Measurements from ENCODE around the gene C21orf91.

C21orf91 gene

DNA sequence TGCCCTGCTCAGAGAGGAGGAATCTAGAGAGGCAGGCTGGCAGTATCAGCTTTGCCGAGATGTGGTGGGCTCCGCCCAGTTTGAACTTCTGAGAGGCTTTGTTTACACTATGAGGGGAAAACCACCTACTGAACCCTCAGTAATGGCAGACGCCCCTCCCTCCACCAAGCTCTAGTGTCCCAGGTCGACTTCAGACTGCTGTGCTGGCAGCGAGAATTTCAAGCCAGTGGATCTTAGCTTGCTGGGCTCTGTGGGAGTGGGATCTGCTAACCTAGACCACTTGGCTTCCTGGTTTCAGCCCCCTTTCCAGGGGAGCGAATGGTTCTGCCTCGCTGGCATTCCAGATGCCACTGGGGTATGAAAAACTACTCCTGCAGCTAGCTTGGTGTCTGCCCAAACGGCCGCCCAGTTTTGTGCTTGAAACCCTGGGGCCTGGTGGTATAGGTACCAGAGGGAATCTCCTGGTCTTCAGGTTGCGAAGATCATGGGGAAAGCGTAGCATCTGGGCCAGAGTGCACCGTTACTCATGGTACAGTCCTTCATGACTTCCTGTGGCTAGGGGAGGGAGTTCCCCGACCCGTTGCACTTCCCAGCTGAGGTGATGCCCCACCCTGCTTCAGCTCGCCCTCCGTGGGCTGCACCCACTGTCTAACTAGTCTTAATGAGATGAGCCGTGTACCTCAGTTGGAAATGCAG is 43.6 kb downstream of the C21orf91 start:
- TF ChIP-seq, protein P1, sequence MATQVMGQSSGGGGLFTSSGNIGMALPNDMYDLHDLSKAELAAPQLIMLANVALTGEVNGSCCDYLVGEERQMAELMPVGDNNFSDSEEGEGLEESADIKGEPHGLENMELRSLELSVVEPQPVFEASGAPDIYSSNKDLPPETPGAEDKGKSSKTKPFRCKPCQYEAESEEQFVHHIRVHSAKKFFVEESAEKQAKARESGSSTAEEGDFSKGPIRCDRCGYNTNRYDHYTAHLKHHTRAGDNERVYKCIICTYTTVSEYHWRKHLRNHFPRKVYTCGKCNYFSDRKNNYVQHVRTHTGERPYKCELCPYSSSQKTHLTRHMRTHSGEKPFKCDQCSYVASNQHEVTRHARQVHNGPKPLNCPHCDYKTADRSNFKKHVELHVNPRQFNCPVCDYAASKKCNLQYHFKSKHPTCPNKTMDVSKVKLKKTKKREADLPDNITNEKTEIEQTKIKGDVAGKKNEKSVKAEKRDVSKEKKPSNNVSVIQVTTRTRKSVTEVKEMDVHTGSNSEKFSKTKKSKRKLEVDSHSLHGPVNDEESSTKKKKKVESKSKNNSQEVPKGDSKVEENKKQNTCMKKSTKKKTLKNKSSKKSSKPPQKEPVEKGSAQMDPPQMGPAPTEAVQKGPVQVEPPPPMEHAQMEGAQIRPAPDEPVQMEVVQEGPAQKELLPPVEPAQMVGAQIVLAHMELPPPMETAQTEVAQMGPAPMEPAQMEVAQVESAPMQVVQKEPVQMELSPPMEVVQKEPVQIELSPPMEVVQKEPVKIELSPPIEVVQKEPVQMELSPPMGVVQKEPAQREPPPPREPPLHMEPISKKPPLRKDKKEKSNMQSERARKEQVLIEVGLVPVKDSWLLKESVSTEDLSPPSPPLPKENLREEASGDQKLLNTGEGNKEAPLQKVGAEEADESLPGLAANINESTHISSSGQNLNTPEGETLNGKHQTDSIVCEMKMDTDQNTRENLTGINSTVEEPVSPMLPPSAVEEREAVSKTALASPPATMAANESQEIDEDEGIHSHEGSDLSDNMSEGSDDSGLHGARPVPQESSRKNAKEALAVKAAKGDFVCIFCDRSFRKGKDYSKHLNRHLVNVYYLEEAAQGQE (IDR thresholded peaks at IDR 0.05; ENCODE audit: insufficient read depth in 1 of 2, low read depth in 2 of 2, low read length in 2 of 2), result no peak
- TF ChIP-seq SIN3A (IDR thresholded peaks at IDR 0.05; ENCODE audit: borderline replicate concordance, insufficient read depth, low read length) (no peak), POLR2AphosphoS5 (IDR thresholded peaks at IDR 0.05; ENCODE audit: low read depth, low read length) (no peak), TAF1 (IDR thresholded peaks at IDR 0.05; ENCODE audit: borderline replicate concordance, insufficient read depth, low read length) (no peak), FOXP2 (optimal IDR thresholded peaks at IDR 0.05; ENCODE audit: borderline replicate concordance, extremely low read depth, extremely low read length, insufficient read depth) (no peak)

- TF ChIP-seq, protein P1 (IDR thresholded peaks at IDR 0.05; ENCODE audit: insufficient read depth in 1 of 2, low read depth in 2 of 2, low read length in 2 of 2), result no peak
- no peak for TF ChIP-seq SIN3A (IDR thresholded peaks at IDR 0.05; ENCODE audit: borderline replicate concordance, insufficient read depth, low read length)
- TF ChIP-seq FOXP2 (optimal IDR thresholded peaks at IDR 0.05; ENCODE audit: borderline replicate concordance, extremely low read depth, extremely low read length, insufficient read depth), result no peak
- TF ChIP-seq POLR2AphosphoS5 (IDR thresholded peaks at IDR 0.05; ENCODE audit: low read depth, low read length), result no peak
- no peak for TF ChIP-seq TAF1 (IDR thresholded peaks at IDR 0.05; ENCODE audit: borderline replicate concordance, insufficient read depth, low read length)
Observed at GRCh38 chr21:17769447-17769845, 49.7 kb downstream of the C21orf91 start.

DNA sequence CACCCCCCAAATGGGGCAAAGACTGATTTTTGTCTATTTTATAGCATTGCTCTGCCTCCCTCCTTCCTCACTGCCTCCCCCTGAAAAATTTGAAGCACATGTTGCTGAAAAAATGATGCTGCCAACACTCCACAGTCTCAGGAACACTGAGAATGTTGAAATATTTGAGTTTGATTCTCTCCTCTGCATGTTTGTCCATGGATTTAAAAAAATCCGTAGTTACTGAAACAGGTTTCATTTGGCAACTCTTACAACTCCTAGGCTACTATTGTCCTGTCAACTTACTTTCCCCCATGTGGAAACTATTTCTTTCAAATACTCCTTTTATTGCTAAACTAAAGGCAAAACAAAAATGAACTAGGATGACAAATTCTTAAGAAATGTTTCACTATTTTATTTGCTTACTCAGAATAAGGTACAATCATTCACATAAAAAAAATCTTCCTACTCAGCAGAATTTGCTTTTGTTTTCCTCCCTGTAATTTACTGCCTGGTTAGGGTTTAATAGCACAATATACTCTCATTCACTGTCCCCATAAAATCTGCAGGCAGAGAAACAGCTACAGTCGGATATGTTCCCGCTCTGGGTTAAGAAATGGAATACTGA is 50.2 kb downstream of the C21orf91 start:
- TF ChIP-seq POLR2AphosphoS5 (IDR thresholded peaks at IDR 0.05; ENCODE audit: low read depth, low read length), result no peak
- no peak for TF ChIP-seq TAF1 (IDR thresholded peaks at IDR 0.05; ENCODE audit: borderline replicate concordance, insufficient read depth, low read length)
- no peak for TF ChIP-seq FOXP2 (optimal IDR thresholded peaks at IDR 0.05; ENCODE audit: borderline replicate concordance, extremely low read depth, extremely low read length, insufficient read depth)
- TF ChIP-seq, protein P1 (IDR thresholded peaks at IDR 0.05; ENCODE audit: insufficient read depth in 1 of 2, low read depth in 2 of 2, low read length in 2 of 2), result no peak
- TF ChIP-seq SIN3A (IDR thresholded peaks at IDR 0.05; ENCODE audit: borderline replicate concordance, insufficient read depth, low read length), result no peak

DNA sequence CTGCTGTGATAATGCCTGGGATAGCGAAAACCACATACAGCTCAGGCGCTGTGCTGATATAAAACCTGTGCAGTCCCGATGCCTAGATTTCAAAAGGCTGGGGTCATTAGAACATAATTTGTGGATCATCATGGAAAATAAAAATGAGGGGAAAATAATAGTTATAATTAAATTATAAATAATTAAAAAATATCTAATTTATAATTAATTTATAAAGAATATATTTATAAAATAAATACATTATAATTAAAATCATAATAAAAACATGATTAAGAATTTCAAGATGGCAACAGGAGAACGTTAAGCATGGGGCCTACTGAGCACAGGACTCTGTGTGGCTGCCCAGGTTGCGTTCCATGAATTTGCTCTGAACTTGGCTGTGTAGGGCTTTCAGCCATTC is 53.9 kb downstream of the C21orf91 start:
- TF ChIP-seq TAF1 (IDR thresholded peaks at IDR 0.05; ENCODE audit: borderline replicate concordance, insufficient read depth, low read length) (no peak), FOXP2 (optimal IDR thresholded peaks at IDR 0.05; ENCODE audit: borderline replicate concordance, extremely low read depth, extremely low read length, insufficient read depth) (no peak), POLR2AphosphoS5 (IDR thresholded peaks at IDR 0.05; ENCODE audit: low read depth, low read length) (no peak), SIN3A (IDR thresholded peaks at IDR 0.05; ENCODE audit: borderline replicate concordance, insufficient read depth, low read length) (no peak)
- TF ChIP-seq, protein P1 (IDR thresholded peaks at IDR 0.05; ENCODE audit: insufficient read depth in 1 of 2, low read depth in 2 of 2, low read length in 2 of 2), result no peak
